HG03025 (cell line): Measurements from ENCODE around the gene DPP3.
A peak's percentile ranks its signal among the peaks of the same experiment; 100 is the strongest.
"Not testable (repeated sequence)": the region's sequence is repeated elsewhere in the genome, so short reads cannot be mapped to it uniquely, and the experiment has no call there.

ENCODE experiments used
- ATAC-seq: cut with Tn5 transposase; IDR thresholded peaks from one replicate; pipeline ENCODE4 v1.9.1; 2021; ENCODE audit warnings: mild to moderate bottlenecking, moderate library complexity; ENCODE audit not compliant: unreplicated experiment, low FRiP score

DPP3 gene

GRCh38 chr11:66480117-66480938 lies at the start of gene DPP3:
Gene DPP3 (plus strand): TSS chr11:66480434. CDS start chr11:66482201, 1,767 bp downstream.
- peak; percentile 72 for ATAC-seq

- not testable (repeated sequence) for ATAC-seq
Observed at GRCh38 chr11:66431287-66431686, 48.9 kb upstream of the DPP3 start.

GRCh38 chr11:66431871-66432329 lies 48.3 kb upstream of the DPP3 start:
- ATAC-seq: not testable (repeated sequence)

GRCh38 chr11:66432597-66432996 lies 47.6 kb upstream of the DPP3 start:
- ATAC-seq: no peak

- no peak for ATAC-seq
Observed at GRCh38 chr11:66437979-66438503, 42.2 kb upstream of the DPP3 start.

GRCh38 chr11:66438504-66439466 lies 41.4 kb upstream of the DPP3 start, which contains the start of gene MRPL11:
Gene MRPL11 (minus strand): TSS chr11:66438848. CDS start chr11:66438754, 94 bp downstream.
- ATAC-seq: peak; percentile 83

- ATAC-seq: not testable (repeated sequence)
Observed at GRCh38 chr11:66440101-66440939, 39.9 kb upstream of the DPP3 start.

GRCh38 chr11:66440940-66441282 lies 39.3 kb upstream of the DPP3 start:
- not testable (repeated sequence) for ATAC-seq

- no peak for ATAC-seq
Observed at GRCh38 chr11:66443602-66444001, 36.6 kb upstream of the DPP3 start.

GRCh38 chr11:66447012-66447411 lies 33.2 kb upstream of the DPP3 start:
- ATAC-seq: no peak

GRCh38 chr11:66448523-66448922 lies 31.7 kb upstream of the DPP3 start:
- ATAC-seq: no peak

- no peak for ATAC-seq
Observed at GRCh38 chr11:66450560-66450959, 29.7 kb upstream of the DPP3 start.

GRCh38 chr11:66451663-66452062 lies 28.6 kb upstream of the DPP3 start:
- ATAC-seq: no peak

- ATAC-seq: no peak
Observed at GRCh38 chr11:66454247-66454646, 26.0 kb upstream of the DPP3 start.

GRCh38 chr11:66454828-66455227 lies 25.4 kb upstream of the DPP3 start:
- no peak for ATAC-seq

- ATAC-seq: no peak
Observed at GRCh38 chr11:66457826-66458225, 22.4 kb upstream of the DPP3 start.

GRCh38 chr11:66459138-66459778 lies 21.0 kb upstream of the DPP3 start:
- no peak for ATAC-seq

GRCh38 chr11:66462010-66462409 lies 18.2 kb upstream of the DPP3 start:
- ATAC-seq: no peak

GRCh38 chr11:66462911-66463310 lies 17.3 kb upstream of the DPP3 start:
- no peak for ATAC-seq
